GM12878 (cell line): ENCODE results near the gene P2RX7. TPM values are rescaled to one million over a fixed set of nuclear protein-coding genes. Genes with fewer than 3 reads are reported as not detected.

ENCODE experiments used
- ATAC-seq: fragments of 200-7000 bp; cut with Tn5 transposase; 3 replicates; pipeline ENCODE4 v1.9.1; 2020; ENCODE audit warnings: mild to moderate bottlenecking, moderate library complexity
- BruUV-seq: library from RNA; stranded (reverse); fragments of 400-500 nt; replicated peaks from 2 replicates; lab custom pipeline; 2021; lab: Mats Ljungman, UMichigan
- CTCF ChIA-PET: fragments of 300-600 bp; sonication (Branson Sonifier 250); formaldehyde crosslinking; extraction: SDS; loops from one replicate; lab custom pipeline; 2021; ENCODE audit warnings: inconsistent platforms; lab: Yijun Ruan, JAX
- POLR2A ChIA-PET: fragments of 350-600 bp; formaldehyde crosslinking; extraction: SDS; loops from one replicate; lab custom pipeline; 2021; ENCODE audit warnings: inconsistent platforms; lab: Charles Lee
- RAD21 ChIA-PET: fragments of 300-600 bp; sonication (Branson Sonifier 250); formaldehyde crosslinking; loops from one replicate; lab custom pipeline; 2023; ENCODE audit warnings: antibody characterized with exemption; ENCODE audit not compliant: unreplicated experiment; lab: Charles Lee
- SMC1A ChIA-PET: fragments of 300-600 bp; sonication (Branson Sonifier 250); formaldehyde crosslinking; loops from one replicate; lab custom pipeline; 2023; ENCODE audit not compliant: unreplicated experiment, uncharacterized antibody; lab: Charles Lee
- DNase-seq: peaks from one replicate; pipeline ENCODE4 v3.0.0-alpha.2; 2011; ENCODE audit warnings: low read depth, low spot score
- FAIRE-seq: peaks from 3 replicates; lab custom pipeline; 2011; peaks lifted over from hg19 to GRCh38; lab: Jason Lieb, UNC
- H2AFZ ChIP-seq: 2 replicates; pipeline ENCODE4 v1.6.0; 2011; ENCODE audit warnings: low read depth, low read length, control low read depth; ENCODE audit not compliant: control insufficient read depth
- H3K27ac ChIP-seq: 2 replicates; pipeline ENCODE4 v1.5.1; 2011; ENCODE audit warnings: control low read depth; ENCODE audit not compliant: control insufficient read depth, insufficient read depth
- H3K27me3 ChIP-seq, 2 experiments: replicated peaks in 1 of 2; 2 replicates each; pipeline versions ENCODE4 v1.6.0 to v1.6.1; 2011; ENCODE audit warnings: low read length in 1 of 2; ENCODE audit not compliant: control insufficient read depth in 2 of 2, insufficient read depth in 2 of 2
- H3K36me3 ChIP-seq, 2 experiments: 2 replicates each; pipeline ENCODE4 v1.5.1; 2011; ENCODE audit warnings: low read length in 1 of 2; ENCODE audit not compliant: control insufficient read depth in 2 of 2, insufficient read depth in 2 of 2
- H3K4me1 ChIP-seq: 2 replicates; pipeline ENCODE4 v1.6.1; 2011; ENCODE audit warnings: mild to moderate bottlenecking, low read length, moderate library complexity, mixed read lengths; ENCODE audit not compliant: control insufficient read depth, insufficient read depth
- H3K4me2 ChIP-seq: 2 replicates; pipeline ENCODE4 v1.6.0; 2011; ENCODE audit warnings: control low read depth; ENCODE audit not compliant: control insufficient read depth, insufficient read depth
- H3K4me3 ChIP-seq: fragments of 200-600 bp; sonication (generic); 2 replicates; pipeline ENCODE4 v1.5.1; 2016
- H3K79me2 ChIP-seq: 2 replicates; pipeline ENCODE4 v1.6.0; 2011; ENCODE audit warnings: low read length; ENCODE audit not compliant: control insufficient read depth, insufficient read depth
- H3K9ac ChIP-seq: 2 replicates; pipeline ENCODE4 v1.8.0; 2011; ENCODE audit warnings: low read length, control low read depth, mixed read lengths; ENCODE audit not compliant: control insufficient read depth, insufficient read depth
- H3K9me3 ChIP-seq: replicated peaks from 3 replicates; pipeline ENCODE4 v1.5.1; 2011; ENCODE audit warnings: mild to moderate bottlenecking, low read length; ENCODE audit not compliant: control insufficient read depth, insufficient read depth
- H4K20me1 ChIP-seq: 2 replicates; pipeline ENCODE4 v1.6.0; 2011; ENCODE audit not compliant: control insufficient read depth, insufficient read depth
- BRCA1 ChIP-seq: IDR thresholded peaks from 2 replicates; pipeline ENCODE4 v1.6.1; 2011; ENCODE audit warnings: low read depth, low read length, improper control_type of control experiment
- EGR1 ChIP-seq, 2 experiments: IDR thresholded peaks; 1 replicate in 1 of 2; 2 replicates in 1 of 2; pipeline ENCODE4 v1.6.1; 2011 to 2012; ENCODE audit warnings: low read depth in 2 of 2, low read length in 2 of 2, borderline replicate concordance in 1 of 2, mild to moderate bottlenecking in 1 of 2, moderate library complexity in 1 of 2
- ESRRA ChIP-seq: IDR thresholded peaks from 2 replicates; pipeline ENCODE4 v1.6.1; 2012; ENCODE audit warnings: mild to moderate bottlenecking, low read length, improper control_type of control experiment
- IKZF2 ChIP-seq, 2 experiments: fragments of 450-650 bp; IDR thresholded peaks; 2 replicates each; pipeline ENCODE4 v1.6.1; 2017; ENCODE audit warnings: mild to moderate bottlenecking in 2 of 2, moderate library complexity in 2 of 2
- NR2F1 ChIP-seq: fragments of 450-650 bp; conservative IDR thresholded peaks from 2 replicates; pipeline ENCODE4 v1.6.1; 2017; ENCODE audit warnings: mild to moderate bottlenecking
- STAT1 ChIP-seq: fragments of 450-650 bp; conservative IDR thresholded peaks from 2 replicates; pipeline ENCODE4 v1.6.1; 2014; ENCODE audit warnings: antibody characterized with exemption, mild to moderate bottlenecking
- TBL1XR1 ChIP-seq: IDR thresholded peaks from 2 replicates; pipeline ENCODE4 v1.6.1; 2012; ENCODE audit warnings: low read depth, low read length, improper control_type of control experiment
- ZBTB33 ChIP-seq: fragments of 450-650 bp; IDR thresholded peaks from 2 replicates; pipeline ENCODE4 v1.6.1; 2017; ENCODE audit warnings: mild to moderate bottlenecking
- ZNF207 ChIP-seq: fragments of 450-650 bp; IDR thresholded peaks from 2 replicates; pipeline ENCODE4 v1.6.1; 2014; ENCODE audit warnings: antibody characterized with exemption, mild to moderate bottlenecking, borderline replicate concordance
- ZNF622 ChIP-seq: fragments of 450-650 bp; IDR thresholded peaks from 2 replicates; pipeline ENCODE4 v1.6.1; 2017; ENCODE audit warnings: mild to moderate bottlenecking, inconsistent platforms
- WGBS: methylation state at CpG from one replicate; pipeline ENCODE4 v1.1.6; 2016; ENCODE audit warnings: low lambda C conversion rate; ENCODE audit not compliant: insufficient replicate concordance, insufficient coverage; ENCODE audit errors: missing lambda C conversion rate; 5-methylcytosine and 5-hydroxymethylcytosine counted together
- in situ Hi-C: fragments of 300-500 bp; cut with MboI; formaldehyde crosslinking; loops from 9 replicates; pipeline ENCODE4 v1.14.3; 2018; ENCODE audit warnings: mixed read lengths
- intact Hi-C: fragments of 100-400 bp; cut with micrococcal nuclease; formaldehyde crosslinking; loops from one replicate; pipeline ENCODE4 v1.14.2; 2022; ENCODE audit not compliant: unreplicated experiment
- polyA plus RNA-seq, 11 experiments: library from polyadenylated mRNA; depleted of rRNA in 4 of 11; unstranded in 6 of 11; stranded (reverse) in 5 of 11; fragments of >200 nt; fragmentation: Nextera tagmentation in 4 of 11; fragmentation: Illumina TruSeq in 1 of 11; extraction: Ambion mirVana in 4 of 11; extraction: Trizol in 1 of 11; gene quantifications; 1 replicate in 1 of 11; 2 replicates in 10 of 11; pipeline versions ENCODE4 v1.2.1 to v1.2.3, GENCODE V29; 2011 to 2016; ENCODE audit warnings: inconsistent platforms in 2 of 11, missing spikeins in 2 of 11, low read depth in 1 of 11
- total RNA-seq, 4 experiments: library from RNA; depleted of rRNA in 3 of 4; stranded (reverse); fragments of >200 nt in 3 of 4; fragmentation: Illumina TruSeq in 1 of 4; extraction: Trizol in 1 of 4; gene quantifications; 2 replicates each; pipeline versions ENCODE4 v1.2.1 to v1.2.3, GENCODE V29; 2013 to 2021
- TF ChIP-seq, protein P1 (sequence below): IDR thresholded peaks from 2 replicates; pipeline ENCODE4 v1.6.1; 2011; ENCODE audit warnings: borderline replicate concordance, low read depth, mild to moderate bottlenecking, moderate library complexity, mixed read lengths, low read length; ENCODE audit not compliant: insufficient read depth; ENCODE audit errors: extremely low read length

P2RX7 gene
- total and polyA plus RNA-seq, 10 of the 15 experiments (the other 5 are each of a cell fraction or from before 2014, with no cell fraction given), result 0.74 to 2.6 (median 1.5) TPM

- intact Hi-C loops, result no loop called here
- FAIRE-seq, result no peak
- no peak for ATAC-seq
- H3K79me2 ChIP-seq, result no peaks in the 10 kb centered on the region
- DNase-seq, result no peak
- H3K36me3 ChIP-seq, result no peaks in the 10 kb centered on the region; a peak in 1 of 4 replicates
- in situ Hi-C loops, result no loop called here
- H2AFZ ChIP-seq, result no peak overlapping the region
- no TSS peak for BruUV-seq
- WGBS, result 43% methylated on average over 1 of the region's 1 CpG
- no peaks in the 10 kb centered on the region for H3K9me3 ChIP-seq
- ChIA-PET RAD21 (no interaction called here), CTCF (interaction anchor here (0.7 kb wide), 1 partner anchor 10 kb away, joined by 3 read pairs; no protein-coding TSS in a partner anchor), SMC1A (no interaction called here), POLR2A (no interaction called here)
- no peak overlapping the region for H3K9ac ChIP-seq
- no peaks in the 10 kb centered on the region for H4K20me1 ChIP-seq
- H3K27me3 ChIP-seq, result no peaks in the 10 kb centered on the region
- TF ChIP-seq BRCA1 (no peak), NR2F1 (no peak), ZNF207 (no peak), EGR1 (IDR thresholded peaks at IDR 0.05; ENCODE audit: borderline replicate concordance in 1 of 2, low read depth in 2 of 2, low read length in 2 of 2) (no peak), ZNF622 (no peak), ESRRA (no peak), TBL1XR1 (no peak), IKZF2 (IDR thresholded peaks at IDR 0.05) (no peak), STAT1 (no peak), ZBTB33 (no peak)
- TF ChIP-seq, protein P1, sequence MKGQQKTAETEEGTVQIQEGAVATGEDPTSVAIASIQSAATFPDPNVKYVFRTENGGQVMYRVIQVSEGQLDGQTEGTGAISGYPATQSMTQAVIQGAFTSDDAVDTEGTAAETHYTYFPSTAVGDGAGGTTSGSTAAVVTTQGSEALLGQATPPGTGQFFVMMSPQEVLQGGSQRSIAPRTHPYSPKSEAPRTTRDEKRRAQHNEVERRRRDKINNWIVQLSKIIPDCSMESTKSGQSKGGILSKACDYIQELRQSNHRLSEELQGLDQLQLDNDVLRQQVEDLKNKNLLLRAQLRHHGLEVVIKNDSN, result no peak
- H3K4me1 ChIP-seq, result no peaks in the 10 kb centered on the region
- no peak overlapping the region for H3K4me3 ChIP-seq
- H3K27ac ChIP-seq, result no peak overlapping the region
- H3K4me2 ChIP-seq, result no peak overlapping the region
Measured at GRCh38 chr12:121166356-121166755, 33.7 kb downstream of the P2RX7 start.
